Activated CD8-positive, alpha-beta memory T cell treated with anti-CD3 and anti-CD28 coated beads for 36 hours (primary cell): ENCODE results near the gene TMEM235. TPM values are rescaled to one million over a fixed set of nuclear protein-coding genes. Genes with fewer than 3 reads are reported as not detected.

ENCODE experiments used
- CTCF ChIA-PET: fragments of 350-600 bp; sonication (Branson Sonifier 250); formaldehyde crosslinking; loops from one replicate; lab custom pipeline; 2021; ENCODE audit warnings: antibody characterized with exemption; lab: Charles Lee
- POLR2A ChIA-PET: fragments of 350-600 bp; sonication (Branson Sonifier 250); formaldehyde crosslinking; loops from one replicate; lab custom pipeline; 2021; ENCODE audit warnings: antibody characterized with exemption; lab: Charles Lee
- total RNA-seq, 2 experiments: library from RNA; stranded (reverse); gene quantifications; one replicate each; pipeline ENCODE4 v1.2.3, GENCODE V29; 2021

The TMEM235 gene
- total RNA-seq, 2 experiments from 2014 or later = not detected

GRCh38 chr17:78210111-78210510, 21.3 kb upstream of the TMEM235 start:
- ChIA-PET POLR2A (no interaction called here), CTCF (interaction anchor here (0.7 kb wide), 2 partner anchors 33 to 40 kb away, joined by 3 to 4 read pairs; no protein-coding TSS in a partner anchor)

GRCh38 chr17:78211032-78211431, 20.4 kb upstream of the TMEM235 start:
- ChIA-PET CTCF (interaction anchor here (0.7 kb wide), 1 partner anchor 39 kb away, joined by 4 read pairs; no protein-coding TSS in a partner anchor), POLR2A (no interaction called here)

GRCh38 chr17:78214016-78214705, 17.3 kb upstream of the TMEM235 start, which contains the start of gene BIRC5:
Gene BIRC5 (plus strand): TSS chr17:78214253. CDS start chr17:78214317, 64 bp downstream.
- CTCF ChIA-PET = interaction anchor here (2.6 kb wide), 1 partner anchor 36 kb away, joined by 11 read pairs; no protein-coding TSS in a partner anchor
- POLR2A ChIA-PET = no interaction called here

- ChIA-PET CTCF (interaction anchor here (2.6 kb wide), 1 partner anchor 36 kb away, joined by 11 read pairs; no protein-coding TSS in a partner anchor), POLR2A (interaction anchor here (0.7 kb wide), 1 partner anchor 446 kb away, joined by 5 read pairs; no protein-coding TSS in a partner anchor)
Observed at GRCh38 chr17:78214706-78215061, 16.7 kb upstream of the TMEM235 start.

GRCh38 chr17:78219396-78220150, 11.9 kb upstream of the TMEM235 start:
- CTCF ChIA-PET = no interaction called here

GRCh38 chr17:78223061-78223460, 8.4 kb upstream of the TMEM235 start:
- CTCF ChIA-PET = interaction anchor here (2.9 kb wide), 1 partner anchor 28 kb away, joined by 8 read pairs; no protein-coding TSS in a partner anchor
- POLR2A ChIA-PET = no interaction called here

More at GRCh38 chr17:78219396-78220150, 11.9 kb upstream of the TMEM235 start:
- POLR2A ChIA-PET = interaction anchor here (0.6 to 0.9 kb wide), 3 partner anchors 26 to 878 kb away, joined by 3 read pairs; no protein-coding TSS in a partner anchor

- CTCF ChIA-PET = interaction anchor here (2.9 kb wide), 1 partner anchor 28 kb away, joined by 8 read pairs; no protein-coding TSS in a partner anchor
- POLR2A ChIA-PET = interaction anchor here (0.6 kb wide), 1 partner anchor 938 kb away, joined by 7 read pairs; no protein-coding TSS in a partner anchor
Observed at GRCh38 chr17:78223765-78224164, 7.7 kb upstream of the TMEM235 start.

- POLR2A ChIA-PET = no interaction called here
- CTCF ChIA-PET = interaction anchor here (0.7 kb wide), 1 partner anchor 27 kb away, joined by 3 read pairs; no protein-coding TSS in a partner anchor
Observed at GRCh38 chr17:78224231-78225087, 7.0 kb upstream of the TMEM235 start.

- ChIA-PET CTCF (interaction anchor here (0.7 kb wide), 1 partner anchor 26 kb away, joined by 3 read pairs; no protein-coding TSS in a partner anchor), POLR2A (no interaction called here)
Observed at GRCh38 chr17:78225088-78225865, 6.2 kb upstream of the TMEM235 start.

GRCh38 chr17:78226055-78226758, 5.2 kb upstream of the TMEM235 start:
- ChIA-PET CTCF (no interaction called here), POLR2A (interaction anchor here (0.5 kb wide), 1 partner anchor 821 kb away, joined by 3 read pairs; no protein-coding TSS in a partner anchor)

- POLR2A ChIA-PET = interaction anchor here (0.5 kb wide), 1 partner anchor 822 kb away, joined by 3 read pairs; no protein-coding TSS in a partner anchor
- CTCF ChIA-PET = no interaction called here
Observed at GRCh38 chr17:78226759-78227454, 4.5 kb upstream of the TMEM235 start.

- CTCF ChIA-PET = interaction anchor here (0.8 kb wide), 1 partner anchor 17 kb away, joined by 3 read pairs; no protein-coding TSS in a partner anchor
- POLR2A ChIA-PET = no interaction called here
Observed at GRCh38 chr17:78227455-78227916, 3.9 kb upstream of the TMEM235 start.

GRCh38 chr17:78228176-78228575, 3.3 kb upstream of the TMEM235 start:
- ChIA-PET CTCF (interaction anchor here (0.8 to 1.0 kb wide), 2 partner anchors 9 to 16 kb away, joined by 3 read pairs; no protein-coding TSS in a partner anchor), POLR2A (no interaction called here)

- ChIA-PET CTCF (interaction anchor here (0.5 kb wide), 2 partner anchors 43 to 152 kb away, joined by 3 to 6 read pairs; partner anchors contain the start of gene AFMID), POLR2A (no interaction called here)
Observed at GRCh38 chr17:78230252-78230962, 1.0 kb upstream of the TMEM235 start.

GRCh38 chr17:78231991-78232858, 794 bp downstream of the TMEM235 start:
- CTCF ChIA-PET = interaction anchor here (1.6 kb wide), 1 partner anchor 19 kb away, joined by 5 read pairs; no protein-coding TSS in a partner anchor
- POLR2A ChIA-PET = interaction anchor here (0.6 kb wide), 1 partner anchor 81 kb away, joined by 3 read pairs; no protein-coding TSS in a partner anchor
